GM23338 (cell line): ENCODE results near the gene HSD11B1. TPM values are rescaled to one million over a fixed set of nuclear protein-coding genes. Genes with fewer than 3 reads are reported as not detected.

Source experiments
- ATAC-seq: fragments of 200-7000 bp; cut with Tn5 transposase; 3 replicates; pipeline ENCODE4 v1.9.1; 2020
- DNase-seq: peaks from one replicate; pipeline ENCODE4 v3.0.0-alpha.2; 2015; ENCODE audit warnings: low spot score
- H2AFZ ChIP-seq: fragments of 200-600 bp; sonication (generic); 2 replicates; pipeline ENCODE4 v1.8.0; 2016; ENCODE audit warnings: antibody characterized with exemption, mild to moderate bottlenecking, moderate library complexity
- H3F3A ChIP-seq: fragments of 200-600 bp; sonication (generic); replicated peaks from 2 replicates; pipeline ENCODE4 v1.8.0; 2017; ENCODE audit warnings: antibody characterized with exemption, mixed run types, low read depth
- H3K27ac ChIP-seq: fragments of 200-600 bp; sonication (generic); 2 replicates; pipeline ENCODE4 v1.6.1; 2016; ENCODE audit warnings: low read depth
- H3K27me3 ChIP-seq: fragments of 200-600 bp; sonication (generic); 2 replicates; pipeline ENCODE4 v1.8.0; 2016; ENCODE audit warnings: mild to moderate bottlenecking, mixed run types, moderate library complexity; ENCODE audit not compliant: insufficient read depth
- H3K36me3 ChIP-seq: fragments of 200-600 bp; sonication (generic); 2 replicates; pipeline ENCODE4 v1.8.0; 2016; ENCODE audit warnings: mild to moderate bottlenecking; ENCODE audit not compliant: insufficient read depth
- H3K4me1 ChIP-seq: fragments of 200-600 bp; sonication (generic); 2 replicates; pipeline ENCODE4 v1.8.0; 2016; ENCODE audit warnings: mild to moderate bottlenecking, moderate library complexity; ENCODE audit not compliant: insufficient read depth
- H3K4me2 ChIP-seq: fragments of 200-600 bp; sonication (generic); 2 replicates; pipeline ENCODE4 v1.7.1; 2017; ENCODE audit warnings: mixed run types
- H3K4me3 ChIP-seq: fragments of 200-600 bp; sonication (generic); 2 replicates; pipeline ENCODE4 v1.6.1; 2016; ENCODE audit warnings: mixed run types
- H3K79me2 ChIP-seq: fragments of 200-600 bp; sonication (generic); replicated peaks from 2 replicates; pipeline ENCODE4 v1.8.0; 2017; ENCODE audit warnings: mild to moderate bottlenecking; ENCODE audit not compliant: insufficient read depth
- H3K9me2 ChIP-seq: fragments of 200-600 bp; sonication (generic); 2 replicates; pipeline ENCODE4 v1.8.0; 2017; ENCODE audit not compliant: insufficient read depth
- H4K20me1 ChIP-seq: fragments of 200-600 bp; sonication (generic); replicated peaks from 2 replicates; pipeline ENCODE4 v1.8.0; 2017; ENCODE audit warnings: mild to moderate bottlenecking; ENCODE audit not compliant: insufficient read depth
- H3K27ac Mint-ChIP-seq: 2 replicates; pipeline ENCODE4 v1.8.0; 2020; ENCODE audit warnings: inconsistent platforms, mild to moderate bottlenecking, moderate library complexity, mixed read lengths
- H3K27me3 Mint-ChIP-seq: 3 replicates; pipeline ENCODE4 v1.8.0; 2022; ENCODE audit warnings: low read depth, mild to moderate bottlenecking, moderate library complexity, mixed read lengths, inconsistent platforms; ENCODE audit not compliant: insufficient read depth, poor library complexity
- H3K36me3 Mint-ChIP-seq: 3 replicates; pipeline ENCODE4 v1.8.0; 2021; ENCODE audit warnings: low read depth, mild to moderate bottlenecking, inconsistent platforms, moderate library complexity, mixed read lengths
- H3K4me1 Mint-ChIP-seq: 3 replicates; pipeline ENCODE4 v1.8.0; 2020; ENCODE audit warnings: mild to moderate bottlenecking, inconsistent platforms, mixed read lengths
- H3K4me3 Mint-ChIP-seq: 3 replicates; pipeline ENCODE4 v1.8.0; 2021; ENCODE audit warnings: moderate library complexity, mild to moderate bottlenecking, inconsistent platforms, mixed read lengths
- H3K9me3 Mint-ChIP-seq: 3 replicates; pipeline ENCODE4 v1.8.0; 2020; ENCODE audit warnings: moderate library complexity, mild to moderate bottlenecking, inconsistent platforms, mixed read lengths
- CREB1 ChIP-seq: fragments of 250-450 bp; sonication (Bioruptor Pico); IDR thresholded peaks from 2 replicates; pipeline ENCODE4 v1.5.0; 2020; ENCODE audit warnings: low read depth, mild to moderate bottlenecking, moderate library complexity
- ETS1 ChIP-seq: IDR thresholded peaks from 2 replicates; pipeline ENCODE4 v1.6.1; 2016; ENCODE audit warnings: antibody characterized with exemption
- EZH2 ChIP-seq: fragments of 200-600 bp; sonication (generic); IDR thresholded peaks from one replicate; pipeline ENCODE4 v1.8.0; 2017; ENCODE audit warnings: antibody characterized with exemption, mild to moderate bottlenecking, low read depth; ENCODE audit not compliant: unreplicated experiment
- EZH2phosphoT487 ChIP-seq: fragments of 200-600 bp; sonication (generic); IDR thresholded peaks from one replicate; pipeline ENCODE4 v1.8.1; 2018; ENCODE audit warnings: antibody characterized with exemption; ENCODE audit not compliant: unreplicated experiment
- JUNB ChIP-seq: IDR thresholded peaks from one replicate; pipeline ENCODE4 v1.6.1; 2016; ENCODE audit warnings: antibody characterized with exemption; ENCODE audit not compliant: unreplicated experiment
- NANOG ChIP-seq: IDR thresholded peaks from 2 replicates; pipeline ENCODE4 v1.6.1; 2016; ENCODE audit warnings: antibody characterized with exemption, borderline replicate concordance
- POLR2AphosphoS5 ChIP-seq: IDR thresholded peaks from 2 replicates; pipeline ENCODE4 v1.6.1; 2016; ENCODE audit warnings: antibody characterized with exemption, low read depth
- REST ChIP-seq: IDR thresholded peaks from one replicate; pipeline ENCODE4 v1.6.1; 2018; ENCODE audit warnings: antibody characterized with exemption; ENCODE audit not compliant: unreplicated experiment
- STAT1 ChIP-seq: IDR thresholded peaks from one replicate; pipeline ENCODE4 v1.6.1; 2016; ENCODE audit warnings: antibody characterized with exemption; ENCODE audit not compliant: unreplicated experiment
- ZNF114 ChIP-seq: fragments of 250-450 bp; sonication (Bioruptor Pico); IDR thresholded peaks from 2 replicates; pipeline ENCODE4 v1.5.0; 2020; ENCODE audit warnings: mild to moderate bottlenecking, moderate library complexity
- ZNF331 ChIP-seq: fragments of 250-450 bp; sonication (Bioruptor Pico); IDR thresholded peaks from 2 replicates; pipeline ENCODE4 v1.5.0; 2020; ENCODE audit warnings: low read depth, mild to moderate bottlenecking, moderate library complexity
- ZNF462 ChIP-seq: fragments of 250-450 bp; sonication (Bioruptor Pico); IDR thresholded peaks from 2 replicates; pipeline ENCODE4 v1.5.0; 2020; ENCODE audit warnings: mild to moderate bottlenecking, moderate library complexity
- polyA plus RNA-seq: library from polyadenylated mRNA; unstranded; fragments of >200 nt; fragmentation: Nextera tagmentation; extraction: Ambion mirVana; gene quantifications from 2 replicates; pipeline ENCODE4 v1.2.1, GENCODE V29; 2016
- total RNA-seq: library from RNA; depleted of rRNA; stranded (reverse); fragments of >200 nt; shearing (Covaris generic); gene quantifications from 2 replicates; pipeline ENCODE4 v1.2.3, GENCODE V29; 2014
- TF ChIP-seq, protein P1 (sequence below), 2 experiments: fragments of 200-600 bp in 1 of 2; sonication (generic) in 1 of 2; conservative IDR thresholded peaks; 2 replicates each; pipeline versions ENCODE4 v1.5.1 to v1.6.1; 2016 to 2017; ENCODE audit warnings: antibody characterized with exemption in 2 of 2, low read depth in 2 of 2, mild to moderate bottlenecking in 2 of 2, moderate library complexity in 1 of 2

Gene HSD11B1
- total and polyA plus RNA-seq, 2 experiments from 2014 or later = not detected

DNA sequence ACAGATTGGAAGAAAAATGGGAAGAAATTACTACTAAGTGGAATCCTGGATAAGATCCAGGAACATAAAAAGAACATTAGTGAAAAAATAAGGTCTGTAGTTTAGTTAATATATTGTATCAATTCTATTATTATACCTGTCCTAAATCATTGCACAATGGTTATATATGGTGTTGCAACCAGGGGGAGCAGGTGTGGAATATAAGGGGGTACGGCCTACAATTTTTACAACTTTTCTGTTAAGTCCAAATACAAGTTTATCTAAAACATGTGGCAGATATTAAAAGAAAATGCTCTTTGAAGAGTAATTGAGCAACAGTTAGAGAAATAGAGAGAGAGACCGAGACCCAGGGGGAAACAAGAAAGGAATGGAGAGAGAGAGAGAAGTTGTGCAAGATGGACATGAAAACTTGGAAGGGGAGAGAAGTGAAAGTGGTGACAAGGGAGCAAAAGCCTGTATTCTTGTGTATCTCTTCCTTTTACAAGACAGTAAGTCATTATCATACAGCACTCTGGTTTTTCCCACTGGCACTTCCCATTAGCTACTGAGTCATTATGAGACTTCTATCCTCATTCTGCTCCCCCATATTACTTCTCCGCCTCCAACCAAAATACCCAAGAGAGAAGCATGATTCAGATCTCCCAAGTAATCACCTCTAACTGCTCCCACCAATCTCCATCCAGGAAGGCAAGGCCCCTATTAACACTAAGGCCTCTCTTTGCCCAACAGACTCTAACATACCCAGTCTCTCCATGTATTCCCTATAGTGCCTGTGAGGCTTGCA lies 29.0 kb downstream of the HSD11B1 start:
- no peaks in the 10 kb centered on the region for H3K9me3 Mint-ChIP-seq
- DNase-seq (no peak), ATAC-seq (no peak)
- no peaks in the 10 kb centered on the region for H3F3A ChIP-seq
- no peak overlapping the region for H3K4me3 Mint-ChIP-seq
- H3K79me2 ChIP-seq = no peaks in the 10 kb centered on the region
- no peak overlapping the region for H3K4me2 ChIP-seq
- no peak overlapping the region for H3K27ac ChIP-seq
- H2AFZ ChIP-seq = no peak overlapping the region
- TF ChIP-seq JUNB = no peak
- no peak for TF ChIP-seq ZNF331 (CRISPR knock-in tag)
- no peak for TF ChIP-seq ZNF462 (CRISPR knock-in tag)
- no peak for TF ChIP-seq ETS1
- TF ChIP-seq POLR2AphosphoS5 = no peak
- no peak for TF ChIP-seq EZH2phosphoT487
- TF ChIP-seq, protein P1, sequence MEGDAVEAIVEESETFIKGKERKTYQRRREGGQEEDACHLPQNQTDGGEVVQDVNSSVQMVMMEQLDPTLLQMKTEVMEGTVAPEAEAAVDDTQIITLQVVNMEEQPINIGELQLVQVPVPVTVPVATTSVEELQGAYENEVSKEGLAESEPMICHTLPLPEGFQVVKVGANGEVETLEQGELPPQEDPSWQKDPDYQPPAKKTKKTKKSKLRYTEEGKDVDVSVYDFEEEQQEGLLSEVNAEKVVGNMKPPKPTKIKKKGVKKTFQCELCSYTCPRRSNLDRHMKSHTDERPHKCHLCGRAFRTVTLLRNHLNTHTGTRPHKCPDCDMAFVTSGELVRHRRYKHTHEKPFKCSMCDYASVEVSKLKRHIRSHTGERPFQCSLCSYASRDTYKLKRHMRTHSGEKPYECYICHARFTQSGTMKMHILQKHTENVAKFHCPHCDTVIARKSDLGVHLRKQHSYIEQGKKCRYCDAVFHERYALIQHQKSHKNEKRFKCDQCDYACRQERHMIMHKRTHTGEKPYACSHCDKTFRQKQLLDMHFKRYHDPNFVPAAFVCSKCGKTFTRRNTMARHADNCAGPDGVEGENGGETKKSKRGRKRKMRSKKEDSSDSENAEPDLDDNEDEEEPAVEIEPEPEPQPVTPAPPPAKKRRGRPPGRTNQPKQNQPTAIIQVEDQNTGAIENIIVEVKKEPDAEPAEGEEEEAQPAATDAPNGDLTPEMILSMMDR (conservative IDR thresholded peaks at IDR 0.05; ENCODE audit: low read depth in 2 of 2) = no peak
- TF ChIP-seq ZNF114 (CRISPR knock-in tag) = no peak
- no peak for TF ChIP-seq NANOG
- no peak for TF ChIP-seq CREB1 (CRISPR knock-in tag)
- no peak for TF ChIP-seq EZH2
- no peak for TF ChIP-seq REST
- no peak for TF ChIP-seq STAT1
- H3K27me3 Mint-ChIP-seq = peaks cover 2% of the 10 kb centered on the region
- peaks cover 3% of the 10 kb centered on the region; the same call in 1 of the 3 replicates for H3K4me1 Mint-ChIP-seq
- H3K27me3 ChIP-seq = no peaks in the 10 kb centered on the region
- H3K36me3 ChIP-seq = no peaks in the 10 kb centered on the region
- no peak overlapping the region for H3K4me3 ChIP-seq
- no peaks in the 10 kb centered on the region for H3K9me2 ChIP-seq
- H3K27ac Mint-ChIP-seq = no peak overlapping the region
- no peaks in the 10 kb centered on the region for H3K4me1 ChIP-seq
- H3K36me3 Mint-ChIP-seq = no peaks in the 10 kb centered on the region
- no peaks in the 10 kb centered on the region for H4K20me1 ChIP-seq
